Central memory CD8-positive, alpha-beta T cell (primary cell): ENCODE data around the gene CYB5B.
"Not testable (repeated sequence)": the region's sequence is repeated elsewhere in the genome, so short reads cannot be mapped to it uniquely, and the experiment has no call there.

ENCODE experiments used
- ATAC-seq: fragments of 150-1000 bp; cut with Tn5 transposase; replicated peaks from 2 replicates; pipeline ENCODE4 v1.10.0; 2022; ENCODE audit warnings: mild to moderate bottlenecking, moderate FRiP score, moderate number of reproducible peaks; ENCODE audit not compliant: poor library complexity, severe bottlenecking; ENCODE audit errors: extremely low read depth
- DNase-seq, 2 donors: peaks; one replicate each; pipeline ENCODE4 v3.0.0; 2021; ENCODE audit warnings: low spot score in 2 of 2
- H3K27ac Mint-ChIP-seq: one replicate; pipeline ENCODE4 v1.8.0; 2022; ENCODE audit warnings: low read depth, mild to moderate bottlenecking, moderate library complexity, mixed read lengths
- H3K27me3 Mint-ChIP-seq: one replicate; pipeline ENCODE4 v1.8.0; 2022; ENCODE audit warnings: mixed read lengths
- H3K36me3 Mint-ChIP-seq: one replicate; pipeline ENCODE4 v1.8.0; 2022; ENCODE audit warnings: mild to moderate bottlenecking, moderate library complexity, mixed read lengths; ENCODE audit not compliant: insufficient read depth
- H3K4me1 Mint-ChIP-seq: one replicate; pipeline ENCODE4 v1.8.0; 2022; ENCODE audit warnings: mixed read lengths
- H3K4me3 Mint-ChIP-seq: one replicate; pipeline ENCODE4 v1.8.0; 2022; ENCODE audit warnings: mild to moderate bottlenecking, moderate library complexity, mixed read lengths
- H3K9me3 Mint-ChIP-seq: one replicate; pipeline ENCODE4 v1.8.0; 2022; ENCODE audit warnings: mixed read lengths

The CYB5B gene

GRCh38 chr16:69440250-69440649 is 15.8 kb downstream of the CYB5B start:
- Mint-ChIP-seq H3K27me3 (no peaks in the 10 kb centered on the region), H3K4me1 (peaks cover 54% of the 10 kb centered on the region), H3K27ac (peak overlapping the region; percentile 79), H3K9me3 (no peaks in the 10 kb centered on the region), H3K36me3 (peaks cover 16% of the 10 kb centered on the region), H3K4me3 (no peak overlapping the region)
- no peak for DNase-seq
- ATAC-seq: no peak

DNA sequence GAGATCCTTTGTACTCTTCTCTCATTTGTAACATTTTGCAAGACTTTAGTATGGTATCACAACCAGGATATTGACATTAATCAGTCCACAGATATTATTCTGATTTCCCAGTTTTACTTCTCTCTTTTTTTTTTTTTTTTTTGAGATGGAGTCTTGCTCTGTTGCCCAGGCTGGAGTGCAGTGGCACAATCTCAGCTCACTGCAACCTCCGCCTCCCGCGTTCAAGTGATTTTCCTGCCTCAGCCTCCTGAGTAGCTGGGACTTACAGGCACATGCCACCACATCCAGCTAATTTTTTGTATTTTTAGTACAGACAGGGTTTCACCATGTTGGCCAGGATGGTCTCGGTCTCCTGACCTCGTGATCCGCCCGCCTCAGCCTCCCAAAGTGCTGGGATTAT is 16.6 kb downstream of the CYB5B start:
- not testable (repeated sequence) for DNase-seq, ATAC-seq, H3K4me3 Mint-ChIP-seq, H3K27me3 Mint-ChIP-seq, H3K9me3 Mint-ChIP-seq
- Mint-ChIP-seq H3K4me1 (peaks cover 51% of the 10 kb centered on the region), H3K36me3 (peaks cover 11% of the 10 kb centered on the region), H3K27ac (peak overlapping the region; percentile 79)

DNA sequence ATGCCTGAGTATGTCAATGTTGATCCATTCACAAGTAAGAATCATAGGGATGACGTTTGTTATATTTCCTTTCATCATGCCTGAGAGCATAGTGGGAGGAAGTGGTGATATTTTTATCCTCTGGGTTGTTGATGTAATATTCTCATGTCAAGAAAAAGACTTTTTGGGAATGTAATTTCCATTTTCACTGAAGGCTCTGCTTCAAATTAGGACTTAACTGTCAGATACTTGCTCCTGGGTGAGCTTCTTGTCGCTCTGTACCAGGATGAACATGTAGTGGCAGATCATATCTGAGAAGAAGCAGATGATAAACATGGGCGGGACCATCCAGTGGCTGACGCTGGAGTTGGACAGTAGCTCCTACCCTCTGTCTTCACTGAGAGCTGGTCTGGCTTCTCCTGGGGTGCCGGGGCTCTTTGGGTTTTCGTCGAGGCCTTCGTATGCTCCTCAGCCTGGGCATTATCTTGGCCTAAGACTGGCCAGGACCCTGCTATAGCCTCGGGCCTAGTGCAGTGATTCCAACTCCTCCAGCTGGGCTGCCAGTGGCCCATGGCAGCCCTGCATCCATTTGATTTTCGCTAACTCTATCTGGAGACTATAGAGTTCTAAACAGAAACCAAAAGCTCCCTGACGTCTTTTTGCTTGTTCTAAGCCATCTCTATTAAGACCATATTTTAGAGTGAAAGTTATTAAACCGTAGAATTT is 19.7 kb downstream of the CYB5B start:
- Mint-ChIP-seq H3K9me3 (no peaks in the 10 kb centered on the region), H3K36me3 (peaks cover 23% of the 10 kb centered on the region), H3K4me3 (peak overlapping the region; percentile 79), H3K27me3 (no peaks in the 10 kb centered on the region), H3K4me1 (peaks cover 33% of the 10 kb centered on the region), H3K27ac (peak overlapping the region; percentile 98)
- ATAC-seq (peak; percentile 84), DNase-seq (peak in 1 of 2 donors; percentile 26)

DNA sequence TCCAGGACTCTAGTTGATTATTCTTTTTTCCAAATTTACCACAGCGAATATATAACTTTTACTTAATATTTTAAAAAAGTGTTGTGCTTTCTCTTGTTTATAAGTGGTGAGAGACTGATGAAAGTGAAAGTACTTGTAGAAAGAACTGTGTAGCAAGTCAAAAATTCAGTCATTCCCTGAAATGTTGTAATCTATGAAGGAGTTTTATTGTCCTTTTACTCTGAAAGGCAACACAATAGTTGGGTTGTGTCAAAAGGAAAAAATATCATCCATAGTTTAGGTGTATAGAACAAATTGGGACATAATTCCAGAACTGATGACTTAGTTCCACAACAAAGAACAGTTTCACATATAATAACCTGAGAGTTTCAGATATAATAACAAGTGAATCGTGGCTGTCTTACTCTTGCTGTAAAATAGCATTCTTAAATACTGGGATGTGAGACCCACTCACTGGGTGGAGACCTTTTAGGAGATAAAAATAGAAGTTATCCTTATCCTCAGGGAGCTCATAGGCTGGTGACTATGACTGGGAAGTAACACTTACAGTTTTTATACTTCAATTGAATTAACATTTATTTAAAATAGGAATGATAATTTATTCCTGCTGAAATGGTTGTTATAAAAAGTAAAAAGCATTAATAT is 20.6 kb downstream of the CYB5B start:
- Mint-ChIP-seq H3K4me3 (peak overlapping the region; percentile 79), H3K27me3 (no peaks in the 10 kb centered on the region), H3K27ac (peak overlapping the region; percentile 98), H3K9me3 (no peaks in the 10 kb centered on the region), H3K4me1 (peaks cover 39% of the 10 kb centered on the region), H3K36me3 (peaks cover 28% of the 10 kb centered on the region)
- DNase-seq (no peak), ATAC-seq (peak; percentile 33)

DNA sequence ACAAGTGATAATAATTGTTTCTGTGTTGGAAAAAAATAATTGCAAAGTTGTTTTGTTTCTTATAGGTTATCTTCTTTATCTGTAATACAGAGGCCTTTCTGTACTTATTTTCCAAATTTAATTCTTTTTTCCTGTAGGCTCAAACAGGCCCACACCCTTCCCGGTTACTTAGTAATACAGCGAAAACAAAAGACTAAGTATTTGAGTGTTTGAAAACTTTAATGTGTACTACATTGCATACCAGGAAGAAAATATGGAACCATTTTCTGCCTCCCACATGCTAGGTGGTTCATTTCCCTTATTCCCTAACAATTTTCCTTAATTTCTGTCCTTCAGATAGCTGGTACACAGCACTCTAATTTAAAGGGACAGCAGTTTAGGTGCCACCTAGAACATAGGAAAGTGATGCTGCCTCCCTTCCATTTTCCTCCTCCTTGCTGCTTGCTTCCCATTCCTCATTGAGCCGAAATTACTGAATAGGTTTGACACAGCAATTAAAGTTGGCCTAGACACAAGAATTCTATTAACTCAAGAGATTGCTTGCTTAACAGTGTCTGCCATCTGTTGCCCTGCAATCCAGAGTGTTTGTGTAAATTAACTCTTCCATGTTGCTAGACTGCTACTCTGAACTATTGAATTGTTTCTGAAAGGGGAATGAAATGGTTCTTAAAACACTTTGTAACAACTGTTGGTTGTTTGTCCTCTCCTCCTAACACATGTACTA is 24.2 kb downstream of the CYB5B start:
- Mint-ChIP-seq H3K27ac (peak overlapping the region; percentile 49), H3K36me3 (peaks cover 38% of the 10 kb centered on the region), H3K4me3 (no peak overlapping the region), H3K9me3 (no peaks in the 10 kb centered on the region), H3K27me3 (no peaks in the 10 kb centered on the region), H3K4me1 (peaks cover 38% of the 10 kb centered on the region)
- DNase-seq (no peak), ATAC-seq (no peak)

GRCh38 chr16:69451166-69451565 is 26.7 kb downstream of the CYB5B start:
- peak overlapping the region; percentile 50 for H3K27ac Mint-ChIP-seq
- H3K27me3 Mint-ChIP-seq: no peaks in the 10 kb centered on the region
- ATAC-seq (no peak), DNase-seq (no peak)
- peaks cover 46% of the 10 kb centered on the region for H3K4me1 Mint-ChIP-seq
- no peak overlapping the region for H3K4me3 Mint-ChIP-seq
- peaks cover 42% of the 10 kb centered on the region for H3K36me3 Mint-ChIP-seq
- no peaks in the 10 kb centered on the region for H3K9me3 Mint-ChIP-seq

DNA sequence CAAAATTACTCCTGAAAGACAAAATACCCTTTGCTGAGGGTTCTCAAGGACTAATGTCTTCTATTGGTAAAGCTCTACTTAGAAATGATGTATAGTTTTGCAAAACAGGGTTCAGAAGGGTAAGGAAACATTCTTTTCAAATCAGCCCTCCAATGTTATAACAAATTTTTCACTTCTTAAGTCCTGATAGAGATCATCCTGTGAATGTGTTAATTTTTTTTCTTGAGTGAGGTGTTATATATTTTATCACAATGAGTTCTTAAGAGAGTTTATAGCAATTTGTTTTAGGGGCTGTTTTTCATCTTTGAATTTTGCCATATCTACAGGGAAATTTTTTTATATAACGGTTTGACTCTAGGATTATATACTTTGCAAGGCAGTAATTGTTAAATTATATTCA is 29.5 kb downstream of the CYB5B start:
- DNase-seq: no peak
- Mint-ChIP-seq H3K4me1 (peaks cover 47% of the 10 kb centered on the region), H3K27ac (peak overlapping the region; percentile 86), H3K36me3 (peaks cover 25% of the 10 kb centered on the region), H3K27me3 (no peaks in the 10 kb centered on the region), H3K9me3 (no peaks in the 10 kb centered on the region), H3K4me3 (no peak overlapping the region)
- ATAC-seq: no peak

GRCh38 chr16:69463876-69464275 is 39.5 kb downstream of the CYB5B start:
- Mint-ChIP-seq H3K4me1 (peaks cover 19% of the 10 kb centered on the region), H3K4me3 (no peak overlapping the region), H3K27me3 (no peaks in the 10 kb centered on the region), H3K9me3 (no peaks in the 10 kb centered on the region), H3K27ac (no peak overlapping the region), H3K36me3 (peaks cover 18% of the 10 kb centered on the region)
- DNase-seq: no peak
- no peak for ATAC-seq

DNA sequence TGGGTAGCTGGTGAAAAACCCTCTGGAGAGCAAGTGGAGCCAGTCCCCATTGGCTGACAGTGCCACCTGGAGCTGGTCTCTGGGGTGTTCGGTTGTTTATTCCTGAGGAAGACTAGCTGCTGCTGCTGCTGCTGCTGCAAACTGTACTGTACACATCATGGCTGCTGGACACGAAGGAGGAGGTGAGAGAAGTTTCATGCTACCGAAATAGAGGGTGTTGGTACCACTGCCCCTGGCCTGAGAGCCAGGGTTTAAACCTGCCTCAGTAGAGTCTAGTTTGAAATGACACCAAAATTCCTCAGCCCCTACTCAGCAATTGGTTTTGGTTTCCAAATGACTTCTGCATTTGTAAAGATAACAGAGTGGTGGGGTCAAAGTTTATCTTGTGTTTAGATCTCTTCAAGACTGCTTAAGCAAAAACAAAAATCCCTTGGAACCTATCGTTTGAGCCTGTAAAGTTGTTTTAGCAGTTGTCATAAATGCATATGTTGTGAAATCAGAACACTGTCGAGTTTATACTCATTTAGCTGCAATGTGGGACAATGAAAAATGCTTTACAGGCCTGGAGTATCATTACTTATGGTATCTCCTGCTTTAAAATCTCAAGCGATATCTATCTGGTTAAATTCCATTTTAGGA is 40.8 kb downstream of the CYB5B start:
- Mint-ChIP-seq H3K27me3 (no peaks in the 10 kb centered on the region), H3K36me3 (peaks cover 14% of the 10 kb centered on the region), H3K9me3 (no peaks in the 10 kb centered on the region), H3K27ac (peak overlapping the region; percentile 76), H3K4me1 (peaks cover 27% of the 10 kb centered on the region), H3K4me3 (peak overlapping the region; percentile 29)
- peak; percentile 19 for ATAC-seq
- no peak for DNase-seq

DNA sequence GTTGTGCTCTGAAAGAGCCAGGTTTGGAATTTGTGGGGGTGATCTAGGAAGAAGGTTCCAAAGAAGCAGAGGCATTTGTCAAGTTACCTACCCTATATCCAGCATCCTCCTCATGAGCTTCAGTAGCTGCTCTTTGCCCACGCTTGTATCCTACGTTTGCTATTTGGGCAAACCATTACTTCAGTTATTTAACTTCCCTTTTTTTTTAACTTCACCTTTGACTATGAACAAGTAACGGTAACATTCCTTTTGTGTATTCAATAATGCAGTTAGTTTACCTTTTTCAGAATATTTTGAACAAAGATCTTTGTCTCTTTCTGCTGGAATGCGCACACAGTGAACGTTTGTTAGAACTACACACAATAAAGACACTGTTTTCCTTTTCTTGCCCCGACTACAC is 41.5 kb downstream of the CYB5B start:
- H3K36me3 Mint-ChIP-seq: peaks cover 11% of the 10 kb centered on the region
- H3K27ac Mint-ChIP-seq: peak overlapping the region; percentile 76
- no peak for ATAC-seq
- no peak for DNase-seq
- H3K27me3 Mint-ChIP-seq: no peaks in the 10 kb centered on the region
- no peak overlapping the region for H3K4me3 Mint-ChIP-seq
- no peaks in the 10 kb centered on the region for H3K9me3 Mint-ChIP-seq
- peaks cover 27% of the 10 kb centered on the region for H3K4me1 Mint-ChIP-seq

DNA sequence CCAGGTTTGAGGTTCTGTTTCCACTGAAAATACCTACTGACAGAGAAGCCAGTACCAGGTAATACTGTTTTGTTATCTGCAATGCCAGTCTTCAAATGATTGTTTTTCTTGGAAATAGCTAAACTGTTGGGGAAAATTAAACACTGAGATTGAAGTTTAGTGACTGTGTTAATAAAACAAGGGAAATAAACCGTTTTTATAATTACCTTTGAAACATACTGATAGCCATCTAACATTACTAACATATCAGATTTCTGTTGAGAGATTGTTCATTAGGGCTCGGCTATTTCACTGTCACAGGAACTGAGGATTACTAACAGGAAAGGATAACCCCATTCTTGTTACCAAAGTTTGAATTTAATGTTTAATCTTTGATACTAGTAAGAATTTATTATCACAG is 42.1 kb downstream of the CYB5B start:
- no peak for ATAC-seq
- peak overlapping the region; percentile 76 for H3K27ac Mint-ChIP-seq
- H3K4me3 Mint-ChIP-seq: no peak overlapping the region
- no peaks in the 10 kb centered on the region for H3K9me3 Mint-ChIP-seq
- peaks cover 10% of the 10 kb centered on the region for H3K36me3 Mint-ChIP-seq
- no peaks in the 10 kb centered on the region for H3K27me3 Mint-ChIP-seq
- DNase-seq: no peak
- peaks cover 31% of the 10 kb centered on the region for H3K4me1 Mint-ChIP-seq

DNA sequence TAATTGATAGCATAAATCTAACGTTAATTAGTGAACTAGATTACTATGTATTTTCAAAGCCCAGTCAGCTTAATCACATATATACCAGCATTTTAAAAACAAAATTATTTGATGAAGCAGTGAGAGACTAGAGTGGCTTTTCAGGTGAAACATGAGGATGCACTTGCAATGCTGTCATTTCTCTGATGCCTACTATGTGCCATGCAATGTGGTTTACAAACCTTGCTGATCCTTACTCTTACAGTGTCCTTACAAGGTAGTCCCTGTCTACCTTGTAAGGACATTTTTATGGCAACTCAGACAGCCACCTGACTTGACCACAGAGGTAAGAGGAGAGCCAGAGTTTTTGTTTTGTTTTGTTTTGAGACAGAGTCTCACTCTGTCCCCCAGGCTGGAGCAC is 42.7 kb downstream of the CYB5B start:
- Mint-ChIP-seq H3K27me3 (no peaks in the 10 kb centered on the region), H3K27ac (no peak overlapping the region), H3K4me3 (no peak overlapping the region), H3K36me3 (peaks cover 10% of the 10 kb centered on the region), H3K9me3 (no peaks in the 10 kb centered on the region), H3K4me1 (peaks cover 31% of the 10 kb centered on the region)
- ATAC-seq (no peak), DNase-seq (no peak)
